Activated gamma-delta T cell treated with anti-CD3 and anti-CD28 coated beads, Interleukin-2, amount 50 U/mL, for 16 hours (primary cell): Measurements from ENCODE around the gene HOXC12.

Experiments used
- DNase-seq: peaks from one replicate; pipeline ENCODE4 v3.0.0-alpha.2; 2020; ENCODE audit warnings: low read depth

HOXC12 gene

GRCh38 chr12:53972722-53973235, 18.1 kb downstream of the HOXC12 start, which contains the start of gene HOXC11:
TSS of gene HOXC11 (plus strand) at chr12:53973126. CDS start at chr12:53973242, 116 bp downstream.
- no peak for DNase-seq

- no peak for DNase-seq
Observed at GRCh38 chr12:53973236-53974042, 18.7 kb downstream of the HOXC12 start.

GRCh38 chr12:53974084-53975063, 19.7 kb downstream of the HOXC12 start, which contains the start of gene HOTAIR:
TSS of gene HOTAIR (minus strand) at chr12:53974954.
- DNase-seq = no peak

GRCh38 chr12:53975064-53975471, 20.4 kb downstream of the HOXC12 start:
- DNase-seq = no peak

- no peak for DNase-seq
Observed at GRCh38 chr12:53975479-53976152, 20.9 kb downstream of the HOXC12 start.

- no peak for DNase-seq
Observed at GRCh38 chr12:53976172-53976822, 21.6 kb downstream of the HOXC12 start.

- no peak for DNase-seq
Observed at GRCh38 chr12:53976823-53977595, 22.3 kb downstream of the HOXC12 start.

GRCh38 chr12:53977596-53978445, 23.1 kb downstream of the HOXC12 start:
- DNase-seq = no peak

- no peak for DNase-seq
Observed at GRCh38 chr12:53978477-53979356, 24.0 kb downstream of the HOXC12 start.

GRCh38 chr12:53980104-53980801, 25.6 kb downstream of the HOXC12 start:
- no peak for DNase-seq

- no peak for DNase-seq
Observed at GRCh38 chr12:53980802-53981496, 26.2 kb downstream of the HOXC12 start.

- DNase-seq = no peak
Observed at GRCh38 chr12:53981634-53982565, 27.2 kb downstream of the HOXC12 start.

- DNase-seq = no peak
Observed at GRCh38 chr12:53982648-53983567, 28.2 kb downstream of the HOXC12 start.

GRCh38 chr12:53983568-53983949, 28.9 kb downstream of the HOXC12 start:
- no peak for DNase-seq

- DNase-seq = no peak
Observed at GRCh38 chr12:53983950-53984572, 29.4 kb downstream of the HOXC12 start.
